GM04503 (cell line): Measurements from ENCODE around the gene LIPF.
"Not testable (repeated sequence)": the region's sequence is repeated elsewhere in the genome, so short reads cannot be mapped to it uniquely, and the experiment has no call there.

Source experiments
- DNase-seq: peaks from one replicate; pipeline ENCODE4 v3.0.0-alpha.2; 2012; ENCODE audit warnings: low read depth

The LIPF gene

GRCh38 chr10:88664142-88664541 lies at the start of gene LIPF:
LIPF (plus strand) TSS chr10:88664442; CDS start chr10:88667298, 2,856 bp downstream.
- DNase-seq: no peak

GRCh38 chr10:88616250-88616977 lies 47.8 kb upstream of the LIPF start:
- DNase-seq: no peak

- no peak for DNase-seq
These were observed 46.4 kb upstream of the LIPF start for GRCh38 chr10:88617772-88618300.

GRCh38 chr10:88618496-88618895 lies 45.7 kb upstream of the LIPF start:
- DNase-seq: no peak

- DNase-seq: no peak
These were observed 43.8 kb upstream of the LIPF start for GRCh38 chr10:88620441-88620840.

GRCh38 chr10:88623835-88624234 lies 40.4 kb upstream of the LIPF start:
- DNase-seq: no peak

- no peak for DNase-seq
These were observed 39.4 kb upstream of the LIPF start for GRCh38 chr10:88624840-88625239.

- no peak for DNase-seq
These were observed 24.1 kb upstream of the LIPF start for GRCh38 chr10:88640186-88640585.

- no peak for DNase-seq
These were observed 22.0 kb upstream of the LIPF start for GRCh38 chr10:88642209-88642608.

GRCh38 chr10:88642963-88643362 lies 21.3 kb upstream of the LIPF start:
- peak; percentile 27 for DNase-seq

- no peak for DNase-seq
These were observed 17.1 kb upstream of the LIPF start for GRCh38 chr10:88647061-88647615.

- peak; percentile 71 for DNase-seq
These were observed 13.1 kb upstream of the LIPF start for GRCh38 chr10:88651101-88651551.

- no peak for DNase-seq
These were observed 11.6 kb upstream of the LIPF start for GRCh38 chr10:88652616-88653015.

- no peak for DNase-seq
These were observed 6.3 kb upstream of the LIPF start for GRCh38 chr10:88657901-88658300.

- DNase-seq: no peak
These were observed 4.3 kb upstream of the LIPF start for GRCh38 chr10:88659725-88660597.

- DNase-seq: no peak
These were observed 3.7 kb upstream of the LIPF start for GRCh38 chr10:88660598-88660884.

- no peak for DNase-seq
These were observed 3.2 kb upstream of the LIPF start for GRCh38 chr10:88661018-88661417.

GRCh38 chr10:88661577-88661976 lies 2.7 kb upstream of the LIPF start:
- no peak for DNase-seq

- DNase-seq: not testable (repeated sequence)
These were observed 1.1 kb upstream of the LIPF start for GRCh38 chr10:88663153-88663552.

GRCh38 chr10:88668465-88668864 lies 4.2 kb downstream of the LIPF start:
- DNase-seq: no peak

- no peak for DNase-seq
These were observed 6.3 kb downstream of the LIPF start for GRCh38 chr10:88670497-88670896.

GRCh38 chr10:88672041-88672440 lies 7.8 kb downstream of the LIPF start:
- DNase-seq: no peak
